HuH-7.5 (cell line): ENCODE measurements around the gene SLFN13.
"Not testable (repeated sequence)": the region's sequence is repeated elsewhere in the genome, so short reads cannot be mapped to it uniquely, and the experiment has no call there.

Source experiments
- DNase-seq: peaks from one replicate; pipeline ENCODE4 v3.0.0; 2011; ENCODE audit warnings: low spot score

The SLFN13 gene

DNA sequence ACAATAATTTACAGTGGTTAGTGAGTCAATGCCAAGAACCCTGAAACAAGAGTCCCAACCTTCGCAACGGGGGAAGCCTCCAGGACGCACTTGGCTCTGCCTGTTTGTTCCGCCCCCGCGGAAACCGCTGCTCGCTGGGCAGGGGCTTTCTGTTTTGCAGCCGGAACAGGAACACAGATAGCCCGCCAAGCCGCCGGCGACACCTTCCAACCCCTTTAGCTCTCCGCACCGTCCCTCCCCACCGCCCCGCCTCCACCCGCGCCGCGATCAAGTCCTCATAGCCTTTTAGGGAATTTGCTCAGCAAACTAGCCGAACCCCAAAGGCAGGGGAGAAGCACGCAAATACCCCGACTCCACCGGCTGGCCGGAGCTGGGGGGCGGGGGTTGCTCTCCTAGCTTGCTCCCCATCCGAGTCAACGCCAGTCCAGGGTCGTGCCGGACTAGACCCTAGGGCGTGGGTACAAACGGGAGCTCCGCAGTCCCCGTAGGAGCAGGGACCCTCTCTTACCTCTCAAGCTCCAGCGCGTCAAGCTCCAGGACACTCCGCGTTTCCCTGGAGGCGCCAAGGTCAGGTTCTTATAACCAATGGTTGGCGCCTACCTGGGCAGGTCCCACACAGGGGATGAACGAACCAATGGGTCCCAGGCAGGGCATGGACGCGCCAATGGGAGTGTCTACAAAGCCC is at the start of gene SLFN13:
SLFN13 (minus strand) TSS at position 553 of the 685 bp plus-strand sequence. CDS start 3,086 bp downstream, outside the sequence.
- DNase-seq, result peak; percentile 48

DNA sequence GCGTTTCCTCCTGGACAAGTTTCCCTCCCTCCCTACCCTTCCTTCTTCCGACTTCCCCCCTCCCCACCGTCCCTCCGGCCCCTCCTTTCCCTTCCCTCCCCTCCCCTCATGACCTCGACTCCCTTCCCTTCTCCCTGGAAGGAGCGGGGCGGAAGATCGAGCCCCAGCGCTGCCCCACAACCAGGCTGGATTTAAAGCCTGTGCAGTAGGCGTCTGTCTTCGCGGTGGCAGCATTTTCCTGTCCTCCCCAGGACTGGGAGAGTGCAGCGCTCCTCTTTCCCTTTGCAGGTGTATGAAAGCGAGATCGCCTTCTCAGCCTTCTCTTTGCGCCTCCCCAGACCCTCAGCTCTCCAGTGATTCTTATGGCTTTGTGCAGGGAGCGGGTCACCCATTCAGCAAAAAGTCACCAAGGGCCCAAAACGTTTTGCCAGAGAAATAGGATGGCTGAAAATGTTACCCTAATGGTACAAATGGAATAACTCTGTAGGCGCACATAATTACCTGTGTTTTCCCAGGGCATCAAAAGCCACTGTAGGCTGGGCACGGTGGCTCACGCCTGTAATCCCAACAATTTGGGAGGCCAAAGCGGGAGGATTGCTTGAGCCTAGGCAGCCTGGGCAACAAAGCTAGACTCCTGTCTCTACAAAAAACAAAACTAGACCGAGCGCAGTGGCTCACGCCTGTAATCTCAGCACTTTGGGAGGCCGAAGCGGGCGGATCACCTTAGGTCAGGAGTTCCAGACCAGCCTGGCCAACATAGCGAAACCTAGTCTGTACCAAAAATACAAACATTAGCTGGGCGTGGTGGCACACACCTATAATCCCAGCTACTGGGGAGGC is 48.1 kb upstream of the SLFN13 start:
- DNase-seq, result no peak

GRCh38 chr17:35493040-35493439 is 44.5 kb upstream of the SLFN13 start:
- no peak for DNase-seq

DNA sequence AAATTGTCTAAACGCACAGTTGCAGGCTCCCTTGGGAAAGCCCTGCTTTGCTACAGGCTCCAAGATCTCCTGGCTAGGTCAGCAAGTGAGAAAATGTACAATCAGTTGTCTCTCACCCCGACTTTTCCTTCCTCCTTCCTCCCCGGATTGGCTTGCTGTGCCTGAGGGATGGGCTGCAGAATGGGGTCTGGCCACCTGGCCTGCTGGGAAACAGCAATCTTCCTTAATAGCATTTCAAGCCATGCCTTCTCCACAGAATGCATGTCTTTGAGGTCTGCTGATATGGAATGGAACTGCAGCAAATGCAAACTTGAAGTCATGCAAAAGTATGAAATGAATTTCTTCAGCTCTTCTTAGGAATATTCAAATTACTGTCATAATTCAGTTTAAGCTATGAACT is 42.9 kb upstream of the SLFN13 start:
- no peak for DNase-seq

DNA sequence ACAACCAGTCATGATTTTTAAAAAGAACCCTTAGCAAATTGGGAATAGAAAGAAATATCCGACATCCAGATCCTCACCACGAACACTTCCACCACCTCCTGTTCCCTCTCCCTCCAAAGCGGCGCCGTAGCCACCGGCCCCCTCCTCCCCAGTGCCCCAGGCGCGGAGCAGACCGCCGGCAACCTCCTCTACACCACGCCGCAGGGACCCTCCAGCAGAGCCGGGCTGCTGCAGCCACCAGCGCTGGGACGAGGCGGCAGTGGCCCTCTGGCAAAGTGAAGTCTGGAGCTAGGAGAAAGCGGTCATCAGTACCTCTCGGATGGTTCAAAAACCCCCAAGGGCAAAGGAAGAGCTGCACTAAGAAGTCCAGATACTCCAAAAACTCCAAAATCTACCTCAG is 41.4 kb upstream of the SLFN13 start:
- DNase-seq, result no peak

GRCh38 chr17:35488991-35489390 is 40.4 kb upstream of the SLFN13 start:
- DNase-seq, result no peak

- no peak for DNase-seq
These were observed 38.6 kb upstream of the SLFN13 start for GRCh38 chr17:35486920-35487732.

DNA sequence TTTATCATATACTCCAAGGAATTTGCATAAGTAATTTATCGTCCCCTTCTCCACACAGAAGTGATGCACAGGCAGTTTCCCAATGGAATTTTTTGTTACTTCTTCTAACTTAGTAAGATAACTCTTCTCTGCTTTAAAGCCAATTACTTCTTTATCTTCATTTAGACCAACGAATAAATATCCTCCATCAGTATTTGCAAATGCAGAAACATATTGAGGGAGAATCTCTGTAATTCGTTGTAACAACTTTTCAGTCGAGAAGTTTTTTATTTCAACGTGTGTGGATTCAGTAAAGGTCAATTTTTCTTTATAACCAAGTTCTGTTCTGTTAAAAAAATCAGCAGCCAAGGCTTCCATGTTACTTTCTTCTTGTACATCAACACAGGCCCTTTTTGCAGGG is 30.7 kb upstream of the SLFN13 start:
- DNase-seq, result no peak

- DNase-seq, result no peak
These were observed 28.7 kb upstream of the SLFN13 start for GRCh38 chr17:35477248-35477647.

- no peak for DNase-seq
These were observed 27.8 kb upstream of the SLFN13 start for GRCh38 chr17:35476283-35476820.

GRCh38 chr17:35468475-35468874 is 19.9 kb upstream of the SLFN13 start:
- no peak for DNase-seq

DNA sequence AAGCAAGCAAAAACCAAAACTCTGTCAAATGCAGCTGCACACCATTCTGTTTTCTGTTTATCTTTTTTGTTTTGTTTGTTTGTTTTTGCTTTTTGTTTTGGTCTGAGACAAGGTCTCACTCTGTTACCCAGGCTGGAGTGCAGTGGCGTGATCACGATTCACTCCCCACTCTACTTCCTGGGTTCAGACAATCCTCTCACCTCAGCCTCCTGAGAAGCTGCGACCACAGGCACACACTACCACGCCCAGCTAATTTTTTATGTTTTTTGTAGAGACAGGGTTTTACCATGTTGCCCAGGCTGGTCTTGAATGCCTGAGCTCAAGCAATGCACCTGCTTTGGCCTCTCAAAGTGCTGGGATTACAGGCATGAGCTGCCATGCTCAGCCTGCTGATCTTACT is 19.3 kb upstream of the SLFN13 start:
- DNase-seq, result no peak

- peak; percentile 29 for DNase-seq
These were observed 11.8 kb upstream of the SLFN13 start for GRCh38 chr17:35460354-35460851.

DNA sequence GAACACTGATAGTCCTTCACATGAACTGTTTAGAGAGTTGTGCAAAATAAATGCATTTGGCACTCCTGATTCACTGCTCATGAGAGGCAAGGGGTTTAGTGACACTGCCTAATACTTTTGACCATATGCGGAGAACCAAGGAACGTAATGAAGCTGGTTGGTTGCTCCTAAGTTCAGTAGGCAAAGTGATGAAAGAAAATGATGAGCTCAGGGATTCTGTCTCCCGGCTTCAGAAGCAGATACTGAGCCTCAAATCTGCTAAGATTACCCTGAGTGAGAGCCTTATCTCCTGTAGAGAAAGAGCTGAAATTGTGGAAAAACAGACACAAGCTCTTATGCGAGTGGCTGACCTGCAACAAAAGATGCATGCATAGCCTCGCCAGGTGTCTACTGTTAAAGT is 5.5 kb upstream of the SLFN13 start:
- DNase-seq, result not testable (repeated sequence)

DNA sequence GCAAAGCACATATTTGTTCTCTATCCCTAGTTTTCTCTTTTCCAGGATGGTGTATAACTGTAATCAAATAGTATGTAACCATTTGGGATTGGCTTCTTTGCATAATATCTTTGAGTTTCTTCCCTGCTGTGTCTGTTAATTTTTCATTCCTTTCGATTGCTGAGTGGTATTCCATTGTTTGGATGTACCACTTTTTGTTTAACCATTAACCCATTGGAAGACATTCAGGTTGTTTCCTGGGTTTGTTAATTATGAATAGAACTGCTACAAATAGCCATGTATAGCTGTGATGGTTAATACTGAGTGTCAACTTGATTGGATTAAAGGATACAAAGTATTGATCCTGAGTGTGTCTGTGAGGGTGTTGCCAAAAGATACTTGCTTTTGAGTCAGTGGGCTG is 4.6 kb upstream of the SLFN13 start:
- DNase-seq, result no peak

- no peak for DNase-seq
These were observed 885 bp upstream of the SLFN13 start for GRCh38 chr17:35449371-35449931.

DNA sequence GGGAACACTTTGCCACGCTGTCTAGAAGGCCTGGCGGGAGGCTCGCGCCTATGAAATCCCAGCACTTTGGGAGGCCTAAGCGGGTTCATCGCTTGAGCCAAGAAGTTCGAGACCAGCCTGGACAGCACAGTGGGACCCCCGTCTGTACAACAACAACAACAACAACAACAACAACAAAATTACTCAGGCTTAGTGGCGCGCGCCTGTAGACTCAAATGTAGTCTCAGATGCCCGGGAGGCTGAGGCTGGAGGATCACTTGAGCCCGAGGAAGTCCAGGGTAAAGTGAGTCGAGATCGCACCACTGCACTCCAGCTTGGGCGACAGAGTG is 297 bp upstream of the SLFN13 start:
- no peak for DNase-seq

- no peak for DNase-seq
These were observed 1.1 kb downstream of the SLFN13 start for GRCh38 chr17:35447499-35447898.

- no peak for DNase-seq
These were observed 10.1 kb downstream of the SLFN13 start for GRCh38 chr17:35438433-35438832.

DNA sequence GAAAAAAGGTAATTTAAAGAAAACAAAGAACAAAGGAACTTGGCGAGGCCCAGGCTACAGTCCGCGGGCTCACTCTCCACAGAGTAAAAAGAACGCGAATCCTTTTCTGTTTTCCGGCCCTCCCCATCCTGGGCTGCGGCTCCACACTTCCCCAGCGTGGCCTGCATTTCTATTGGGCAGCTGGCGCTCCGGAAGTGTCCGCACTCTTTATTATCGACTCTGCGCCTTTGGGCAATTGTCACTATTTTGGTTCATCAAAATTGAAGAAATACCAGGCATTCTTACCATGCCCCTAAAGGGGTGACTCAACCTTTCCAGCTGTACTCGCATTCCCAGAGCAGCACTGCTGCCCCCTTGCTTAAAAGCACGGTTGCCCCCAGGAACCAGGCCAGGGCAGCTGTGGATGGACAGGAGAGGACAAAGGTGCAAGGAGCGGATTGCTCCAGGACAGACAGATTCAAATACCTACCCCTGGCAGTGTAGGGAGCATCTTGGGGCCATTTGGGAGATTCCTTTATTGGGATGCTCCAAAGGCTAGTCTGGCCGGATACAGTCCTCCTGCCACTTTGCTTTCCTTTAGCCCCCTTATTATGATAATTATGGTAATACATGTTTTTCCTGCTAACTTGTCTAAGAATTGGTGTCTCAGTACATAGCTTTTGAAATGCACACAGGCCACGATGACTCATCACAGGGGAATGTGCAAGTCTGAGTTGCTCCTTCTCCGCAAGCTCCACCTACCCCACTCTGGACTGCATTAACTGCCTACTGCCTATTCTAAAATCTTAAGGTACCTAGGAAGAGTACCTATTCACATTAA is 15.3 kb downstream of the SLFN13 start:
- peak; percentile 59 for DNase-seq
